Peyer's patch (tissue), 4 donors: ENCODE measurements around the gene COL4A6.

Source experiments
- POLR2A ChIP-seq, 2 donors: fragments of 450-650 bp; IDR thresholded peaks; one replicate each; pipeline ENCODE4 v1.5.1; 2017; ENCODE audit warnings: antibody characterized with exemption in 2 of 2, mild to moderate bottlenecking in 2 of 2, moderate library complexity in 2 of 2
- TF ChIP-seq, protein P1 (sequence below), 6 experiments: fragments of 450-650 bp in 4 of 6; fragments of 200-600 bp in 2 of 6; sonication (generic) in 1 of 6; IDR thresholded peaks; one replicate each; pipeline ENCODE4 v1.5.1; 2017 to 2019; ENCODE audit warnings: antibody characterized with exemption in 6 of 6, mild to moderate bottlenecking in 3 of 6, moderate library complexity in 1 of 6

DNA sequence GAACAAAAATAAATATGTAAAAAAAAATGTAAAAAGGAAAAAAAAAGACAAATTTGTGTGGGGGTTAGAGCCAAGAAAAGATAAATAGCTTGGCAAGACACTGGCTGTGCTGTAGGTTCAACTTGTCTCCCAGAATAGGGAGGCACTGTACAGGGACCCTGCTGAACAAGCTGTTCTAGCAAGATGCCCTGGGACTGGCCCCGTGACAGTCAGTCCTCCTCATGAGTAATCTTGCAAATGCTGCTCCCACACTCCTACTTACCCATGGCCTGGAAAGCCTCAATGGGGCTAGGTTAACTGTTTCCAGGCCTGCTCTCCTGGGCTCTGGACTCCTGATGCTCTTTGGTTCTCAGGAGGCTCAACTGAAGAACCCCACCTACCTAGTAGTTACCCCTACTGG, 239.8 kb downstream of the COL4A6 start:
- TF ChIP-seq, protein P1, sequence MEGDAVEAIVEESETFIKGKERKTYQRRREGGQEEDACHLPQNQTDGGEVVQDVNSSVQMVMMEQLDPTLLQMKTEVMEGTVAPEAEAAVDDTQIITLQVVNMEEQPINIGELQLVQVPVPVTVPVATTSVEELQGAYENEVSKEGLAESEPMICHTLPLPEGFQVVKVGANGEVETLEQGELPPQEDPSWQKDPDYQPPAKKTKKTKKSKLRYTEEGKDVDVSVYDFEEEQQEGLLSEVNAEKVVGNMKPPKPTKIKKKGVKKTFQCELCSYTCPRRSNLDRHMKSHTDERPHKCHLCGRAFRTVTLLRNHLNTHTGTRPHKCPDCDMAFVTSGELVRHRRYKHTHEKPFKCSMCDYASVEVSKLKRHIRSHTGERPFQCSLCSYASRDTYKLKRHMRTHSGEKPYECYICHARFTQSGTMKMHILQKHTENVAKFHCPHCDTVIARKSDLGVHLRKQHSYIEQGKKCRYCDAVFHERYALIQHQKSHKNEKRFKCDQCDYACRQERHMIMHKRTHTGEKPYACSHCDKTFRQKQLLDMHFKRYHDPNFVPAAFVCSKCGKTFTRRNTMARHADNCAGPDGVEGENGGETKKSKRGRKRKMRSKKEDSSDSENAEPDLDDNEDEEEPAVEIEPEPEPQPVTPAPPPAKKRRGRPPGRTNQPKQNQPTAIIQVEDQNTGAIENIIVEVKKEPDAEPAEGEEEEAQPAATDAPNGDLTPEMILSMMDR (IDR thresholded peaks at IDR 0.05), result no peak
- no peak for TF ChIP-seq POLR2A (IDR thresholded peaks at IDR 0.05)
